ENCODE measurements around the gene WDR3.

WDR3 gene

DNA sequence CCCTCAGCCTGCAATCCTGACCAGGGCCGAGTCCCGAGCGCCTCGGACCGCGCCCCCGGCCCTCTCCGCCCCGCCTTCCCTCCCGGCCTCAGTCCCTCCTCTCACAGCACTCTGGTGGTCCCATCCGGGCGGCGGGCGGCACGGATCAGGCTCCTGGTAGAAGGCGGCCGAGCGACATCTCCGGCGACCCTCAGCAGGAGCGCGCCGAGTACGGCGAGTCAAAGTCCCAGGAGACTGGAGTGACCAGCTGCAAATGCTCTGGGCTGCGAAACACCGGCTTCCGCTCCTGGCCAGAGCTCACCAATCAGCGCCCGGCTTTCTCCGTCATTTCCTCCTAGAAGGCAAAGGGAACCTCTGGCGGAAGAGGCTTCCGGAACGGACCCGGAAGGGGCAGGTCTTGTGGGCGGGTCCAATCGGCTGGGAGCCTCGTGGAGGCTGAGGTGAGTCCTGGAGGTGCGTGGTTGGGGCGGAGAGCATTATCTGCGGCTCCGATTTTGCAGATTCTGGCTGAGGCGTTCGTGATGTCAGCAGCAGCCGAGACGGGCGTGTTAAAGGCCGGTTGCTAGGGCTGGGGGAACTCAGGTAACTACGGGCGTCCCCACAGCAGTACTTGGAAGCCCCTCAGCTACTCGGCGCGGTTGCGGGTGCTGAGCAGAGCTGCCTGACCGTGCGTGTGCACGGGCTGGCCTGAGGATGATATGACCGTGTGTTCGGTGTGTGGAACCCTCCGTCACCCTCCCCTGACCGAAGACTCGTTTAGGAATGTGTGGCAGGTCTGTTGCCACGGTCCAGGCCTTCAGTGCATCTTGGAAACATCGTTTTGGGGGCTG lies at the start of gene WDR3, which contains the start of gene GDAP2:
Gene WDR3 (plus strand): TSS at position 397 of the 830 bp plus-strand sequence. CDS start 3,581 bp downstream, outside the sequence.
Gene GDAP2 (minus strand): TSS at position 279 of the 830 bp plus-strand sequence. CDS start 9,264 bp downstream, outside the sequence.
- TF ChIP-seq, protein P1, sequence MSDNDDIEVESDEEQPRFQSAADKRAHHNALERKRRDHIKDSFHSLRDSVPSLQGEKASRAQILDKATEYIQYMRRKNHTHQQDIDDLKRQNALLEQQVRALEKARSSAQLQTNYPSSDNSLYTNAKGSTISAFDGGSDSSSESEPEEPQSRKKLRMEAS (IDR thresholded peaks at IDR 0.05; ENCODE audit: low read depth, low read length), result peak; percentile 87
- TF ChIP-seq MYC (IDR thresholded peaks at IDR 0.05; ENCODE audit: low read depth, low read length) (peak; percentile 91), POLR2A (IDR thresholded peaks at IDR 0.05; ENCODE audit: extremely low read depth, insufficient read length) (peak; percentile 69)
- TF ChIP-seq, protein P2, sequence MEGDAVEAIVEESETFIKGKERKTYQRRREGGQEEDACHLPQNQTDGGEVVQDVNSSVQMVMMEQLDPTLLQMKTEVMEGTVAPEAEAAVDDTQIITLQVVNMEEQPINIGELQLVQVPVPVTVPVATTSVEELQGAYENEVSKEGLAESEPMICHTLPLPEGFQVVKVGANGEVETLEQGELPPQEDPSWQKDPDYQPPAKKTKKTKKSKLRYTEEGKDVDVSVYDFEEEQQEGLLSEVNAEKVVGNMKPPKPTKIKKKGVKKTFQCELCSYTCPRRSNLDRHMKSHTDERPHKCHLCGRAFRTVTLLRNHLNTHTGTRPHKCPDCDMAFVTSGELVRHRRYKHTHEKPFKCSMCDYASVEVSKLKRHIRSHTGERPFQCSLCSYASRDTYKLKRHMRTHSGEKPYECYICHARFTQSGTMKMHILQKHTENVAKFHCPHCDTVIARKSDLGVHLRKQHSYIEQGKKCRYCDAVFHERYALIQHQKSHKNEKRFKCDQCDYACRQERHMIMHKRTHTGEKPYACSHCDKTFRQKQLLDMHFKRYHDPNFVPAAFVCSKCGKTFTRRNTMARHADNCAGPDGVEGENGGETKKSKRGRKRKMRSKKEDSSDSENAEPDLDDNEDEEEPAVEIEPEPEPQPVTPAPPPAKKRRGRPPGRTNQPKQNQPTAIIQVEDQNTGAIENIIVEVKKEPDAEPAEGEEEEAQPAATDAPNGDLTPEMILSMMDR (IDR thresholded peaks at IDR 0.05; ENCODE audit: low read depth, low read length), result no peak
- peak; percentile 98 for DNase-seq (ENCODE audit: low read depth)

DNA sequence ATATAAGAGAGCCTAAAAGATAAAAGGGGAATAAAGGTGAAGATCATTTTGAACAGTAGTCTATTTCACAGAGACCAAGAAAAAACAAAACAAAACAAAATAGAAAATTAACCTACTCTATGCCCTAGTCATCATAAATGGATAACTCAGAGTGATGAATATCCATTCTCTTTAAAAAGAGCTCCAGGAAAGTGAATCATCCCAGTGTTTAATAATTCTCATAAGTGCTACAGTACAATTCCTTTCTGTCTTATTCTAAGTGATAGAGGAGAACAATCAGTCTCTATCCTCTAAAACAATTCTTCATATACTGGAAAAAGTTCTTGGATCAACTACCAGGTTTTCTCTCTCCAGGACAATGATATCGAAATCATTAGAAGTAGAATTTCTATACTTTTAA lies 45.9 kb upstream of the WDR3 start:
- no peak for DNase-seq (ENCODE audit: low read depth)
- TF ChIP-seq, protein P2 (IDR thresholded peaks at IDR 0.05; ENCODE audit: low read depth, low read length), result no peak
- TF ChIP-seq, protein P1 (IDR thresholded peaks at IDR 0.05; ENCODE audit: low read depth, low read length), result no peak
- TF ChIP-seq POLR2A (IDR thresholded peaks at IDR 0.05; ENCODE audit: extremely low read depth, insufficient read length), result no peak

More for the DNA sequence above, at the start of gene WDR3, which contains the start of gene GDAP2:
- H3K4me3 ChIP-seq (ENCODE audit: low read depth, low read length), result peak within 1 kb of the TSS; percentile 94

DNA sequence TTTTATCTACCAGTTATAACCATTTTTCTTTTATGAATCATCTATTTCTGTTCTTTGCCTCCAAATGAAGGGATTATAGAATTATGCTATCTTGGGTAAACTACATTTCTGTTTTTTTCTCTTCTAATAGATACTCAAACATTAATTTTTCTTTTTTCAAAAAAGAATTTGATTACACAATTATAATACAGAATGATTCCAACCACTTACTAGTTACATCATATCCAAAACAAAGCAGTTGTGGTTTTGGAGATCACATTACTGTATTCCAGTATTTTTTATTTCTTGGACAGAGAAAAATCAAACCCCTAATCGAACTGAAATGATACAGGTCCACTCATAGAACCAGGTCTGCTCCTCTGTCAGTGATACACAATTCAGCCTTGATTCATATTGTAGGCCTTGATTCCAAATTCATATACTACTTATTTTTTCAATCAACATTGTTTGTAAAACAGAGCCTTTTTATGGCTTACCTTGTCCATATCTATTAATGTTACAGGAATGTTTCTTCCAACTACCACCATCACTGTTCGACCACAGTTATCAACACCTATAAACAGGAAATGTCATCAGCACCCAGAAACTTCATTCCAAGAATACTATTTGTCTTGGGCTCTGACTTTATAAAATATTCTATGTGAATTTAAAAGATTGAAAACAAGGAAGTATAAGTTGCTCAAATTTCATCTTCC lies 43.3 kb upstream of the WDR3 start:
- DNase-seq (ENCODE audit: low read depth), result no peak
- no peak overlapping the region for H3K4me3 ChIP-seq (ENCODE audit: low read depth, low read length)
- TF ChIP-seq, protein P1 (IDR thresholded peaks at IDR 0.05; ENCODE audit: low read depth, low read length), result no peak
- TF ChIP-seq POLR2A (IDR thresholded peaks at IDR 0.05; ENCODE audit: extremely low read depth, insufficient read length), result no peak
- no peak for TF ChIP-seq MYC (IDR thresholded peaks at IDR 0.05; ENCODE audit: low read depth, low read length)
- TF ChIP-seq, protein P2 (IDR thresholded peaks at IDR 0.05; ENCODE audit: low read depth, low read length), result no peak

More for the DNA sequence above, 45.9 kb upstream of the WDR3 start:
- no peak overlapping the region for H3K4me3 ChIP-seq (ENCODE audit: low read depth, low read length)

DNA sequence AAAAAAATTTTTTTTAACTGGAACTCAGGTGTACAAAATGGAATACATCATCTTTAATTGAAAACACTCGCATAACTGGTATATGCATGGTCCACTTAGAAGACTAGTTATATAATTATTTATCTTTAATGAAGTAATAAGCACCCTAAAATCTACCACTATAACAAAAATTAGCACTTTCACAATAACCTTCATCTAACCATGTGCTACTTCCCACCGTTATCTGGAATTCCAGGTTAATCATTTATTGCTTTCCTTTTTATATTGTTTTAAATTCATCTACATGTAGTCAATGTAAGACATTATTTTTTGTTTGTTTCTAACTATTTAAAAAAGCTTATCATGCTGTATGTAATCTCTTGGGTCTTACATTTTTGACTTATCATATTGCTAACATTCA lies 39.1 kb upstream of the WDR3 start:
- TF ChIP-seq, protein P2 (IDR thresholded peaks at IDR 0.05; ENCODE audit: low read depth, low read length), result no peak
- TF ChIP-seq POLR2A (IDR thresholded peaks at IDR 0.05; ENCODE audit: extremely low read depth, insufficient read length) (no peak), MYC (IDR thresholded peaks at IDR 0.05; ENCODE audit: low read depth, low read length) (no peak)
- TF ChIP-seq, protein P1 (IDR thresholded peaks at IDR 0.05; ENCODE audit: low read depth, low read length), result no peak
- DNase-seq (ENCODE audit: low read depth), result no peak
- no peak overlapping the region for H3K4me3 ChIP-seq (ENCODE audit: low read depth, low read length)

DNA sequence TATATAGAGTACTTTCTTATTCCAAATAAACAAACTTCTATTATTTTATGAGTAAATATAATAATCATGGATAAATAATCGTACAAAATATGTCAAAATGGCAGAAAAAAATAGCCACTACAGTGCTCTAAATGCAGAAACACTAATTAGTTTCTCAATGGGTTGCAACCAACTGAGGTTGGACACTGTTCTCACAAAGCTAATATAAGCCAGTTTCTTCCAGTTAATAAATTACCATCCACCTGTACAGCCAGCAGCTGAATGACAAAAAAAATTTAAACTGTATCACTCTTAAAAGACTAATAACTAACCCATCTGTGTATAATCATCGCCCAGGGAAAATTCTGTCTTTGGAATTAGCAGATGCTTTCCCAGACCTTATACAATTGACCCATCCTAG lies 37.0 kb upstream of the WDR3 start:
- H3K4me3 ChIP-seq (ENCODE audit: low read depth, low read length), result no peak overlapping the region
- no peak for TF ChIP-seq POLR2A (IDR thresholded peaks at IDR 0.05; ENCODE audit: extremely low read depth, insufficient read length)
- TF ChIP-seq, protein P1 (IDR thresholded peaks at IDR 0.05; ENCODE audit: low read depth, low read length), result no peak
- TF ChIP-seq, protein P2 (IDR thresholded peaks at IDR 0.05; ENCODE audit: low read depth, low read length), result no peak
- TF ChIP-seq MYC (IDR thresholded peaks at IDR 0.05; ENCODE audit: low read depth, low read length), result no peak
- no peak for DNase-seq (ENCODE audit: low read depth)
